Measurements from ENCODE around the gene MAST4. TPM values are rescaled to one million over a fixed set of nuclear protein-coding genes. Genes with fewer than 3 reads are reported as not detected.

MAST4 gene
- total and polyA plus RNA-seq, 2 donors from 2014 or later = 27.3 to 31.4 TPM

DNA sequence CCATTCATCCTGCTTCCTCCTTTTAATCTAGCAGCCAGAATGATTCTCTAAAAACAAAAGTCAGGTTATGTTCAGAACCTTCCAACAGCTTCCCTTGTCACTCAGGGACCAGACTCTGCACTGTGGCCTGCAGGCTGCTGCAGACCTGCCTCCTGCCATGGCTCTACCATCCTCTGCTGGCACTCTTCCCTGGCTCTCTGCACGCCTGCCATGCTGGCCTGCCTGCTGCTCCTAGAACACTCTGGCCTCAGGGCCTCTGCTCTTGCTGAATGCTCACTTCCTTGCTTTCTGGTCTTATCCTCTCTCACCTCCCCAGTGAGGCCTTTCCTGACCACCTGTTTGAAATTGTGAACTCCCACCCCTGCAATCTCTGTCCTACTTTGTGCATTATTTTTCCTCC lies 451.0 kb downstream of the MAST4 start:
- intact Hi-C loops (cut with DNase I) = no loop called here
- no peak overlapping the region for H3K27ac ChIP-seq (ENCODE audit: low read depth in 2 of 2, low read length in 2 of 2)
- H3K9me3 ChIP-seq (ENCODE audit: control insufficient read depth in 2 of 3, insufficient read depth in 1 of 3, low read length in 3 of 3) = no peaks in the 10 kb centered on the region
- H3K36me3 ChIP-seq (ENCODE audit: control insufficient read depth in 2 of 3, insufficient read depth in 3 of 3, low read length in 3 of 3) = no peaks in the 10 kb centered on the region
- no peak for TF ChIP-seq CTCF (IDR thresholded peaks at IDR 0.05; ENCODE audit: borderline replicate concordance, extremely low read depth, insufficient read depth)
- H3K27me3 ChIP-seq (ENCODE audit: control insufficient read depth, insufficient read depth, low read length) = no peaks in the 10 kb centered on the region
- no peak overlapping the region for H3K4me3 ChIP-seq (ENCODE audit: low read length in 3 of 3)
- H3K4me1 ChIP-seq (ENCODE audit: control insufficient read depth in 2 of 3, insufficient read depth in 2 of 3, low read depth in 1 of 3, low read length in 3 of 3) = no peaks in the 10 kb centered on the region
- no peak for DNase-seq
- H3K9ac ChIP-seq (ENCODE audit: low read length in 3 of 3) = no peak overlapping the region
- no peak for FAIRE-seq

- TF ChIP-seq CTCF (IDR thresholded peaks at IDR 0.05; ENCODE audit: borderline replicate concordance, extremely low read depth, insufficient read depth) = no peak
- H3K4me1 ChIP-seq (ENCODE audit: control insufficient read depth in 2 of 3, insufficient read depth in 2 of 3, low read depth in 1 of 3, low read length in 3 of 3) = no peaks in the 10 kb centered on the region
- FAIRE-seq (no peak), DNase-seq (no peak)
- H3K9ac ChIP-seq (ENCODE audit: low read length in 3 of 3) = no peak overlapping the region
- H3K9me3 ChIP-seq (ENCODE audit: control insufficient read depth in 2 of 3, insufficient read depth in 1 of 3, low read length in 3 of 3) = no peaks in the 10 kb centered on the region
- no peaks in the 10 kb centered on the region for H3K27me3 ChIP-seq (ENCODE audit: control insufficient read depth, insufficient read depth, low read length)
- no peak overlapping the region for H3K27ac ChIP-seq (ENCODE audit: low read depth in 2 of 2, low read length in 2 of 2)
- H3K4me3 ChIP-seq (ENCODE audit: low read length in 3 of 3) = no peak overlapping the region
- intact Hi-C loops (cut with DNase I) = no loop called here
- H3K36me3 ChIP-seq (ENCODE audit: control insufficient read depth in 2 of 3, insufficient read depth in 3 of 3, low read length in 3 of 3) = no peaks in the 10 kb centered on the region
Measured at GRCh38 chr5:67047616-67048015, 451.4 kb downstream of the MAST4 start.

DNA sequence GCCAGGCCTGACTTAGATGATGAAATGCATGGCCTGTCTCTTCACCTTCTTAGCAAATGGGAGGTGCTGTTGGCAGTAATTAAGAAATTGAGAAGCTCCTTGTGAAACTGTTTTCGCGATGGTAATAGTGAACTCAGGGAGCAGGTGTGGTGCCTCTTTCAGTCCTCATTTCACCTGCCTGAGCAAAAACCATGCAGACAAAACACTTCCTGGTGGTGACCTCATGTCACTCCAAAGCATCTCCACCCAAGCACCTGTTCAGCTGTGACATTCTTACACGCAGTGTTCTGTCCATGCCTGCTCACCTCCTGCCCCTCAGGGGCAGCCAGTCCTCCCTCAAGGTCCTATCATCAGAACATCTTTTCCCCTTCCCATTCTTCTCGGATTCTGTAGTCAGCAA lies 453.9 kb downstream of the MAST4 start:
- H3K4me1 ChIP-seq (ENCODE audit: control insufficient read depth in 2 of 3, insufficient read depth in 2 of 3, low read depth in 1 of 3, low read length in 3 of 3) = no peaks in the 10 kb centered on the region
- H3K27me3 ChIP-seq (ENCODE audit: control insufficient read depth, insufficient read depth, low read length) = no peaks in the 10 kb centered on the region
- no peak for FAIRE-seq
- no peak for TF ChIP-seq CTCF (IDR thresholded peaks at IDR 0.05; ENCODE audit: borderline replicate concordance, extremely low read depth, insufficient read depth)
- DNase-seq = no peak
- no peak overlapping the region for H3K27ac ChIP-seq (ENCODE audit: low read depth in 2 of 2, low read length in 2 of 2)
- no peaks in the 10 kb centered on the region for H3K9me3 ChIP-seq (ENCODE audit: control insufficient read depth in 2 of 3, insufficient read depth in 1 of 3, low read length in 3 of 3)
- H3K36me3 ChIP-seq (ENCODE audit: control insufficient read depth in 2 of 3, insufficient read depth in 3 of 3, low read length in 3 of 3) = peaks cover 0 to 1% (median 0%) of the 10 kb centered on the region in 3 donors
- intact Hi-C loops (cut with DNase I) = no loop called here
- H3K4me3 ChIP-seq (ENCODE audit: low read length in 3 of 3) = no peak overlapping the region
- H3K9ac ChIP-seq (ENCODE audit: low read length in 3 of 3) = no peak overlapping the region

DNA sequence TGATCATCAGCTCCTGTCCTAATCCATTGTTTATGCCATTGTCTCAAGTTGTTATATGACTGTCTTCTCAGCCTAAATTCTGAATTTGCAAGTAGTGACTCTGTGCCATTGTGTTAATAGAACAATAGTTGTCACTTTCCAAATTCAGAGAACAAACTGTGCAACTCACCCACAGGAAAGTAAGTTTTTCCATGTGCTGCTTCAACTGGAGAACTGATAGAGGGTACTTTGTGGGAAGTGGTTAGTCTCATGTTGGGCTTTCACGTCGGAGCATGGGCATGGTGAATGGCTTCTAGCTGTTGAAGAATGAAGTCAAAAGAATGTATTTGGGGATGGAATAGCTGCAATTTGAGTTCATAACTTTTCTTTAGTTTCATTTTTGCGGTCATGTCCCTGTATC lies 454.4 kb downstream of the MAST4 start:
- no peaks in the 10 kb centered on the region for H3K4me1 ChIP-seq (ENCODE audit: control insufficient read depth in 2 of 3, insufficient read depth in 2 of 3, low read depth in 1 of 3, low read length in 3 of 3)
- intact Hi-C loops (cut with DNase I) = no loop called here
- no peak overlapping the region for H3K9ac ChIP-seq (ENCODE audit: low read length in 3 of 3)

More for the DNA sequence above, 454.4 kb downstream of the MAST4 start:
- no peak for TF ChIP-seq CTCF (IDR thresholded peaks at IDR 0.05; ENCODE audit: borderline replicate concordance, extremely low read depth, insufficient read depth)
- Histone ChIP-seq H3K9me3 (ENCODE audit: control insufficient read depth in 2 of 3, insufficient read depth in 1 of 3, low read length in 3 of 3) (no peaks in the 10 kb centered on the region), H3K27me3 (ENCODE audit: control insufficient read depth, insufficient read depth, low read length) (no peaks in the 10 kb centered on the region), H3K36me3 (ENCODE audit: control insufficient read depth in 2 of 3, insufficient read depth in 3 of 3, low read length in 3 of 3) (peaks cover 0 to 2% (median 0%) of the 10 kb centered on the region in 3 donors), H3K27ac (ENCODE audit: low read depth in 2 of 2, low read length in 2 of 2) (no peak overlapping the region), H3K4me3 (ENCODE audit: low read length in 3 of 3) (no peak overlapping the region)
- FAIRE-seq (no peak), DNase-seq (no peak)
